Stimulated activated CD8-positive, alpha-beta memory T cell treated with anti-CD3 and anti-CD28 coated beads, Interleukin-15, amount 100 ng/mL, for 48 hours (primary cell): ENCODE measurements around the gene HDAC7.
A peak's percentile ranks its signal among the peaks of the same experiment; 100 is the strongest.

Experiments used
- DNase-seq, 2 donors: peaks; one replicate each; pipeline ENCODE4 v3.0.0-alpha.2; 2020; ENCODE audit warnings: low read depth in 2 of 2

HDAC7 gene

DNA sequence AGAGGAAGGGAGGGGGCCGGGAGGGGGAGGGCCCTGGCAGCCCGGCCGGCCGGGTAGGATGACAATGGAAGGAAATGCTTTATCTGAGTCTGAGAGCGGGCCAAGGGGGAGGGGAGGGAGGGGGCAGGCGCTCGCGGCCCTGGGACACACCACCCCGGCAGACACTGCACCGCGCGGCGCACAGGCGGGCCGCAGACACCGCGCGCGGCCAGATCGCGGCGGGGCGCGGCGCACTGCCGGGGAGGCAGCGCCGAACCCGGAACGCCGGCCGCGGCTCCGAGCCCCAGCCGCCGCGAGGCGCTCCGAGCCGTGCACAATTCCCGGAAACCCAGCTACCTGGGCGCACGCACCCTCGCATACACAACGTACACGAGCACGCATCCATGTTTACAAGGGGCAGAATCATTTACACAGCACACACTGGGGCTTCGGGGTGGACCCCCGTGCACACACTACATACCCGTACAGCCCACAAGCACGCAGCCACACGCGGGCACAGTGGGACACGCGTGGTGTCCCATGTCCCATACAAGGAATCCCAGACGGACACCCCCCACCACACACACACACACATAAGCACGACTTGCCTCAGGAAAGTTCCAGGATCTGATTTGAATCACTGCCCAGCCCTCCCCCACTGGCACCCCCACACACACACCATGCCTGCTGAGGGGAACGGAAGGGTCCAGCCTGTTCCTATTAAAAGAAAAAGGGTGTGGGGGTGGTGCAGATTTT is at the start of gene HDAC7:
Gene HDAC7, minus strand, starts transcription at position 8 of the 735 bp plus-strand sequence. CDS start 118 bp downstream, outside the sequence.
- DNase-seq: peak; percentile 50 to 69

- DNase-seq: no peak
Observed at GRCh38 chr12:47868552-47869031, 48.9 kb upstream of the HDAC7 start.

DNA sequence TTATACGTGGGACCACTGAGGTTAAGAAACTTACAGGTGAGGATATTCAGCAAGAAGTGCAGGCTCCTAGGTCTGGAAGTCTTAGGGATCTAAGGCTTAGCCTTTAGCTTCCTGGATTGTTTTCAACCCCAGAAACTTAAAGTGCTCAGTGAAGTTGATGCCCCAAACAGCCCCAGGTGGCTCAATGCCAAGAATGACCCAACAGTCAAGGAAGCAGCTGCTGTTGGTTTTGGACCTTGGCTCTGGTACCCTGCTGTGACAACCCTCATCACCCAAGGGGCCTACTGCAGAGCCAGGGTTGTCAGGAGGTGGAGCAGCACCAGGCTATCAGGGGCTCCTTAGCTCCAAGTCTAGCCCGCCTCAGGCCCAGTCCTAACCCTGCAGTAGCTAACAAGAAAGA is 48.3 kb upstream of the HDAC7 start:
- no peak for DNase-seq

DNA sequence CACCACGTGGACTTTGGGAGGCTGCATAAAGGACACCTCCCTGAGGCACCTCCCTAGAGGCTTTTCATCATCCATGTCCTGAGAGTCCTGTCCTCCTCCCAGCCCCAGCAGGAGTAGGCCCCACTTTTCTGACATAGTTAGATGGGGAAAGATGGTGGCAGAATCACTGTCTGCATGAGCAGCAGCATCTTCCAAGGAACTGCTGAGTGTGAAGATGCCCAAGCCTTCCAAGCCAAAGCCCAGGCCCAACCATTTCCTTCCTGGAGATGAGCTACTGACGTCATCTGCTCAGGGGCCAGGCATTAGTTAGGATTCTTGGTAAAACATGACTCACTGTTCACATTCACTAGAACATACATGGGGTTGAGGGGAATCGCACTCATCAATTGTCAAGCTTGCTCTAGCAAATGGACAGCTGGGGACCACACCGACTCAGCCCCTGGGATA is 47.8 kb upstream of the HDAC7 start:
- peak; percentile 56 to 68 for DNase-seq

GRCh38 chr12:47864646-47865235 is 45.0 kb upstream of the HDAC7 start:
- DNase-seq: no peak

DNA sequence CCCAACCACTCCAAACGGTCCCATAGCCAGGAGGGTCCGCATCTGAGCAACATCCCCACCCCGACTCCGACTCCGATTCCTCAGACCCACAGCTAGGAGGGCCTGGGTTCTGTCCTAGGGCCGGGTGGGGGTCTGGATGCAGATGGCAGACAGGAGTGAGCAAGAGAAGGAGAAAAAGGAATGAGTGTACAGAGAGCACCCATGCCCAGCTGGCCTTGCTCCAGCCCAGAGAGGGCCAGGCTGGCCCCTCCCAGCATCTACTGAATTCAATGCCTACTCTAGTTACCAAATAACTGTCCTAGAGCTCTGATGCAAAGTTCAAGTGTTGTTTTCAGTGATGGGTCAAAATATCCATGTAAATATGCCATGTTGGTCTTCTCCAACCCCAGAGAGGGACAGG is 44.3 kb upstream of the HDAC7 start:
- DNase-seq: no peak

DNA sequence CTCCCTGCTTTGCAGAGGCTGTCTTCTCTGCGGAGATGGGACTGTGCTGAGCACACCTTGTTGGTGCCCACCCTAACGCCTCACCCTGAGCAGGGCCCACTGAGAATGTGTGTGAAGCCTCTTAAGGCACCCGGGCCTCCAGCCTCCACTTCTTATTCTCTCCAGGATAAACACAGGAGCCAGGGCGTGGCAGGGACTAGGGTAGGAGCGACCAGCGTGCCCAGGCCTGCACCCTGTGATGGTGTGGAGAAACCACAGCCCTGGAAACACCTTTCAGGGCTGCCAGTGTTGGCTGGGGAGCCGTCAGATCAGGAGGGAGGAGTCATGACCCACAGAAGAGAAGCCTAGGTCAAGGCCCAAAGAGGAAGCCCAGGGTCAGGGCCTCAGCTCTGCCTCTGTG is 43.8 kb upstream of the HDAC7 start:
- no peak for DNase-seq

- no peak for DNase-seq
Observed at GRCh38 chr12:47862881-47863280, 43.2 kb upstream of the HDAC7 start.

GRCh38 chr12:47862167-47862750 is 42.6 kb upstream of the HDAC7 start:
- no peak for DNase-seq

DNA sequence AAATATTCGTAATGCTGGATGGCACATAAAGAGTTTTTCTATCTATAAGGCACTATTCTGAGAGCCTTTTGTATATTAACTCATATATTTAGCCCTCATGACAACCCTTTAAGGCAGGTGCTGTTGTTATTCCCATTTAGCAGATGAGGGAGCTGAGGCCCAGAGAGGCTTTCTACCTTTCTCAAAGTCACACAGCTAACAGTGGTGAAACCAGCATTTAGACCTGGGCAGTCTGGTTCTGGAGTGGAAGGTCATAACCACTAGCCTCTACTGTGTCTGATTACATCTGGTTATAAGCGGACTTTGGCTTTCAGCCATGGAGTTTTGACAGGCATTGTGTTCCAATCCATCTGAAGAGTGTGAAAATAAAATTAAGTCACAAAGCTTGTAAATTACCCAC is 41.2 kb upstream of the HDAC7 start:
- no peak for DNase-seq

DNA sequence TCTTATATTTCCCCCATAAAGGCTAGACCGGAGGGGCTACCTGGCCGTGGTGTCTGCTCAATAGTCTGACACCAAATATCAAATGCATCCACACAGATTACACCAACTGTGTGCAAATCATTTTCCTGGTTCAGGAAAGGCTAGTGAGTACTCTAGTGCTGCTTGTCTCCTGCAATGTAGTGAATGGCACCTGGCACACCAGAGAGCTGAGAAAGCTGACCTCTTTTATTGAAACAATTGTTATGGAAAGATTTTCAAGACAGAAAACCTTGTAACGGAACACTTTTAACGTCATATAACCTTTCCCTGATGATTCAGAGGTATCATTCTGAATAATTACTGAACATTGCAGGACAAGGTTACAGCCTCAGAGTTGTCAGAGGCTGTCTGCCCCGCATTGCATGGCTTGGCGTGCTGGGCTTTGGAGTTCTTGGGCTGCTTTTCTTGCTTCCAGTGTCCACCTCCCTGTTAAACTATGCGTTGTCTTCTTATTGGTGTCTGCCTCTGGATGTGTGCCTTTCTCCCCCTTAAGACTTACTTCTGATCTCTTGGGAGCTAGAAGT is 40.7 kb upstream of the HDAC7 start:
- no peak for DNase-seq

DNA sequence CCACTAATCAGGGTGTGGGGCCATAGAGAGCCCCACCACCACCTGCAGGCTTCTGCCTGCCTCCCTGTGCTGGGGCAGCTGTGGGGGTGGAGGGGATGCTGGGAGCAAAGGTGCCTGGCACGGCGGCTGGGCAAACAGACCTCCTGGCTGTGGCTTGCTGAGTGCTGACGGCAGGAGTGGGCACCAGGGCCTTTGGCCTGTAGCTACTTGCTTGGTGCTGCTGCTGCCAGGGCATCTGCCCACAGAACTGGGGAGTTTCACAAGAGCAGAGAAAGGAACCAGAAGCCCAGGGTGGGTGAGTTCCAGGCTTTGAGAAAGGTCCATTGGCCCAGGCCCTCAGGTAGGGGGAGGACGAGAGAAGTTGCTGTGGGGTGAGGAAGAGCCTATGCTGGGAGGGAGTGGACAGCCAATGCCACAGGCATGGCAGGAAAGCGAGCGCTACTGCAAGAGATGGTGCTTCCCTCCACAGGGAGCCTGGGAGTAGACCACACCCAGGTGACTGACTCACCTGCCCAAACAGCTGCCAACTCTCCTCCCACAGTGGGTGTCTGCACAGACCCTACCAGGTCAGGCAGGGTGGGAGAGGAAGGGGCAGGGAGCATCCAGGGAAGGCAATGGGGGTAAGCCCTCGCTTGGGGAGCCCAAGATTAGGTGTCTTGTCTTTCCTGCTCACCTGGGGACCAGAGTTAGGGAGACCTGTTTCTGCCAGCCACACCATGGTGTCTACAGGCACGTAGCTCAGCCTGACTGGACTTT is 39.0 kb upstream of the HDAC7 start:
- DNase-seq: no peak

DNA sequence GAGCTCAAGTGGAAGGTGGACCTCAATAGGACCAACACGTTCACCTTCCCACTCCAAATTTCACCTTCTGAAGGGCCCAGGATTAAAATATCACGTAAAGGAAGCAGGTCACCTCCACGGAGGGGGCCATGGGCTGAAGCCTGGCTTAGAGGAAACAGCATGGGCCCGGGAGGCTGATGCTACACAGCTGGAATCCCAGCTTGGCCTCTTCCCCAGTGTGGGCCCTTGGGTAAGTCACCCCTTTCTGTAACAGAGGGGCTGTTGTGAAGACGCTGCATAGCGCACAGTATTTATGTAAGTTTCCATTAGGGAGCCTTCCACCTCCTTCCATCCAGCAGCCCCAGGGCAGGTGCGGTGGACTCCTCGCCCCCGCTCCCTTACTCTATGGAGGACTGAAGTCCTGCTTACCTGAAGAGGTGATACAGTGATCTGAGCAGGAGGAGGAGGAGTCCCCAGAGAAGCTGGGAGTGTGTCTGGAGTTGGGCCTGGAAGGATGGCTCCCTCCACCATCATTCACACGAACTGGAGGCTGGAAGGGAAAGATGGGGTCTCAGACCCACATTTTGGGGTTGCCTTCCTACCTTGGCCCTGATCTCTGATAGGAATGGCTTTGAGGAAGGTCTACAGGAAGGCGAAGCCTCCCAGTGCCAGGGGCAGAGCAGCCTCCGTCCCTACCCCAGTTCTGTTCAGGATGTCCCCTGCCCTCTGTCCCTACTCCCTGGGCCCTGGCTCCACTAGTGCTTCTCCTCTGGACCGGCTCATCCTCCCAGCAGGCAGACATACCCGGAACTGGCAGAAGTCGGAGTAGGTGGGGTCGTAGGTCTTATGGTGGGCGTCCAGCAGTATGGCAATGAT is 37.2 kb upstream of the HDAC7 start:
- no peak for DNase-seq

DNA sequence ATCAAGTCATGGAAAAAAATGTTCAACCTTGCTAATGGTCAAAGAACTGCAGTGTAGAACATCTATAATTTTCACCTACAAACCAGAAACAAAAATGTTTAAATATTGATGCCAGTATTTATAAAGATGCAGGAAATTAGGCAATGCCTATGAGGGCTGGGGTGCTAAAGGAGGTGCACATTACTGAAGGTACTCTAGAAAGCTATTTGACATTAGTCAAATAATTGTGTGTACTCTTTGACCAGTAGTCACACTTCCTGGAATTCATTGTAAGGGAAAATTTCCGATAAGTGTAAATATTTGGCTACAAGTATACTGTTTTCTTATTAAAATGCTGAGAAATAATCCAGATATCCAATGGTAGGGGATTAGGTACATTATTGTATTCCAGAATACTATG is 36.4 kb upstream of the HDAC7 start:
- DNase-seq: no peak

GRCh38 chr12:47855502-47855901 is 35.8 kb upstream of the HDAC7 start:
- no peak for DNase-seq

GRCh38 chr12:47854531-47854930 is 34.8 kb upstream of the HDAC7 start:
- no peak for DNase-seq

- no peak for DNase-seq
Observed at GRCh38 chr12:47852096-47852571, 32.4 kb upstream of the HDAC7 start.

GRCh38 chr12:47851303-47851952 is 31.7 kb upstream of the HDAC7 start:
- DNase-seq: no peak

DNA sequence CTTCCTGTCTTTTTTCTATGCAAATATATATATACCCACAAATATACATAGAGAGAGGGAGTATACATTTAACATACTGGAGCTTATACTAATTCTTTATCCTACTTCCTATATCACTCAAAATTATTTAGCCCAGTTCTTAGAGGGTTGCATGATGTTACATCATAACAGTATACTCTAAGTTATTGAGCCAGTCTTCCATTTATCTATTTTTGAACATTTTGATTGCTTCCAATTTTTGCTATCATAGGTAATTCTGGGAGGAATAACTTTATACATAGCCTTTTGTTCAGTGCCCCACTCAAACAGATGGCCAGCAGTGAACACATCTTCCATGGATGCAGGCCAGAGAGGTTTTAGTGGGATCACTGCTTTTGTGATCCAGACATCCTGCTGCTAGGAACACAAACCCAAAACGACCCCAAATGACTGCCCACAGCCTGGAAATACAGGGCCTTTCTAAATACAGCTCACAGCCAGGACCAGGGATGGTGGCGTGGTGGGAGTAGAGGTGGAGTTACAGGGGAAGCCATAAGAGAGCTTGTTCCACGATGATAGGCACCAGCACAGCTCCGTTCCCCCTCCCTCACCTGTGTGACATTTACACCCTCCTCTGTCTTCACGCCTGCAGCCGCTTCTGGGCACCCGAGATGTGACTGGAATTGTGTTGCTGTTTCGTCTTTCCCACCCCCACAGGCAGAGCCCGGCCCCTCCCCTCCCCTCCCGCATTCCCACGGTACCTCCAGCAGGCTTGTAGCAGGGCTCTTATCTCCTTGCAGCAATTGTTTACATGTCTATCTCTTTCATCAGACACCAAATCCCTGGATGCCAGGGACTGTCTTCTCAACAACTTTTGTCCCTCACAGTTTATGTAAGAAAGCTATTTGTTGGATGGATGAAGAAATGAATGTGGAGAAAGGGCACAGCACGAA is 30.7 kb upstream of the HDAC7 start:
- DNase-seq: no peak
